Stimulated activated CD4-positive, alpha-beta T cell treated with anti-CD3 and anti-CD28 coated beads, Interleukin-2, amount 100 ng/mL, for 48 hours (primary cell): ENCODE results near the gene CLEC5A.
A peak's percentile ranks its signal among the peaks of the same experiment; 100 is the strongest.
"Not testable (repeated sequence)": the region's sequence is repeated elsewhere in the genome, so short reads cannot be mapped to it uniquely, and the experiment has no call there.

Source experiments
- DNase-seq, 2 donors: peaks; one replicate each; pipeline ENCODE4 v3.0.0-alpha.2; 2020

Gene CLEC5A

DNA sequence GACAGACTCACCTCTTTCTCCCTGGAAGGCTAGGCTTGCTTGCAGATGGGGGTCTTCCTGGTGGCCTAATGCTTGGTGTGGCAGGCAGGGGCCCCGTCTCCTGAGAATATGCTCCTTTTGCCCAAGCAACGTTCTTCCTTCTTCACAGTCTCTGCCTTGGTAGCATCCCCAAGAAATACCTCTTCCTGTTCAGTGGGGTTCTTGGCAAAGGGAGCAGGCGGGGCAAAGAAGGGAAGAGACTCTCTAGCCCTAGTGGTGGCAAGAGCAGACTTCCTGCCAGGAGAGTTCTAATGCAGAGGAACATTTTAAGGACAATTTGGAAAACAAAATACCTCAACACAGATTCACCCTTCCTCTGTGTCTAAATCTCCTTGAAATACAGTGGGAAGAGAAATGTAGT is at the start of gene CLEC5A:
CLEC5A (minus strand) TSS at position 179 of the 400 bp plus-strand sequence. CDS start 682 bp downstream, outside the sequence.
- DNase-seq, result no peak

DNA sequence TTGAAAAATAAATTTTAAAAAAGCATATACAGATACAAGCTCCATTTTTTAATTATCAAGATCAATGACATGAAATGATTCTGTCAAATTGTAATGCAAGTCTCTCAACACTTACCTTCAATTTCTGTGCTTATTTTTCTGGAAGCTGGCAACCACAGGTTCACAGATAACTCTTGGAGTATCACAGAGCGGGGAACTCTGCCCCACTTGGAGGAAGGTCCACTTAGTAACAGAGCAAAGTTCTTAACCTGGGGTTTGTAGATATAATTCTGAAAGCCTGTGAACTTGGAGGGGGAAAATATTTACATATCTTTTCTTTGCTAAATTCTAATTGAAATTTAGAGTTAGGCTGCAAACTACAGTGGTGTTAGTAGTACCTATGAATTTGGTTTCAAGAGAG is 46.6 kb upstream of the CLEC5A start:
- no peak for DNase-seq

GRCh38 chr7:141992688-141993087 is 45.9 kb upstream of the CLEC5A start:
- DNase-seq, result no peak

DNA sequence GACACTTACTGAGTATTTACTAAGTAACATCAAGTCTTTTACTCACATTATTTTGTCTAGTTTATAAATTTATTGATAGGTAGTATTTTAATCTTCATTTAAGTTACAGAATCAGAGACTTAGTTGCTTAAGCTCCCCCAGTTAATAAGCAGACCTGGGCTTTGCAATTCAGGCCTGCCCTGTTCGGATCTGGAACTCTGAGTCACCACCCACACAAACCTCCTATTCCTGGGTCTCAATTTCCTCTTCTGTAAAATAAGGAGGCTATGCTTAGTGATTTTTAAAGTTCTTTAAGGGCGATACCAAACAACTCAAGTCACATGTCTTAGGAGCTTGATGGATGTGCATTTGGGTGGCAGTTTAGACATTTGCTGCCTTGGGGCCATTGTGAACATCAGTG is 45.4 kb upstream of the CLEC5A start:
- no peak for DNase-seq

DNA sequence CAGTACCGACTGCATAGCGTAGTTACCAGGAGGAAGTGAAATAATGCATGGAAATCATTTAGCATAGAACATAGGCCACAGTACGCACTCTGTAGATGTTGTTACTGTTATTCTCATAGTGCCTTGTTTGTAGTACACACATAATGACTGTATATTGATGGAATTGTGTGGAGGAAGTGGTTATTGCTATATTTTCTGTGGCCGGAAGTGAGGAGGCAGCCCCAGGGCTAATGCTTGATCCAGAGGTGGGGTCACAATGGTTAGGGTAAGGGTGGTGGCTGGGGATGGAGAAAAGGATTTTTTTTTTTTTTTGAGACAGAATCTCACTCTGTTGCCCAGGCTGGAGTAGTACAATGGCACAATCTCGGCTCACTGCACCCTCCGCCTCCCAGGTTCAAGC is 44.4 kb upstream of the CLEC5A start:
- DNase-seq, result no peak

GRCh38 chr7:141990011-141990725 is 43.4 kb upstream of the CLEC5A start:
- DNase-seq, result no peak

GRCh38 chr7:141987803-141988202 is 41.0 kb upstream of the CLEC5A start:
- not testable (repeated sequence) for DNase-seq

GRCh38 chr7:141986923-141987322 is 40.1 kb upstream of the CLEC5A start:
- no peak for DNase-seq

DNA sequence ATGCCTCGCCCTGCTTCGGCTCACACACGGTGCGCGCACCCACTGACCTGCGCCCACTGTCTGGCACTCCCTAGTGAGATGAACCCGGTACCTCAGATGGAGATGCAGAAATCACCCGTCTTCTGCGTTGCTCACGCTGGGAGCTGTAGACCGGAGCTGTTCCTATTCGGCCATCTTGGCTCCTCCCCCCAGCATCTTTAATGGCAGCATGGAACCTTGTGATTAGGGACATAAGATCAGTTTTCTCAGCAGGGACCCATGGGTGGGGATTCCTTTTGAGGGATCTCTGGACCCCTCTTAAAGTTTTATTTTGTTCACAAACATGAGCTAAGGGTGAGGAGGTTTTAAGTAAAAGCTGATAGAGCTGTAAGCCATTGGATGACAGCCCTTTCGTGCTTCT is 39.2 kb upstream of the CLEC5A start:
- not testable (repeated sequence) for DNase-seq

DNA sequence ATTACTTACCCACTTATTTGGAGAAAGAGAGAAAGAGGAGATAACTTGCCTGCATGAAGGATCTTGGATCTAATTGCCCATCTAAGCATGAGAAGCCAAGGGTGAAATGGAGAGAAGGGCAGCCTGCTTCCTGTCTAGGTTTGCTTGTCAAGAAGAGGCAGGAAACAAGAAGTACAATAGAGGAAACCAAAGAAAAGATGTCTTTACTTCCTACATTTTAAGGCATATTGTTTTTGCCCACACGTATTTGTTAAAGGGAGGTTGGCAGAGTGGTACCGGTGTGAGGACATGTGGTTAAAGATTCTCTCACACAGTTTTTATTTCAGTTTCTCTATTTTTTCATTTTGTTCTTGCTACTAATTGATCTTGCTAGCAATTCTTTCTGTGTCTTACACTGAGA is 32.8 kb upstream of the CLEC5A start:
- DNase-seq, result no peak

GRCh38 chr7:141978351-141978750 is 31.6 kb upstream of the CLEC5A start:
- DNase-seq, result no peak

DNA sequence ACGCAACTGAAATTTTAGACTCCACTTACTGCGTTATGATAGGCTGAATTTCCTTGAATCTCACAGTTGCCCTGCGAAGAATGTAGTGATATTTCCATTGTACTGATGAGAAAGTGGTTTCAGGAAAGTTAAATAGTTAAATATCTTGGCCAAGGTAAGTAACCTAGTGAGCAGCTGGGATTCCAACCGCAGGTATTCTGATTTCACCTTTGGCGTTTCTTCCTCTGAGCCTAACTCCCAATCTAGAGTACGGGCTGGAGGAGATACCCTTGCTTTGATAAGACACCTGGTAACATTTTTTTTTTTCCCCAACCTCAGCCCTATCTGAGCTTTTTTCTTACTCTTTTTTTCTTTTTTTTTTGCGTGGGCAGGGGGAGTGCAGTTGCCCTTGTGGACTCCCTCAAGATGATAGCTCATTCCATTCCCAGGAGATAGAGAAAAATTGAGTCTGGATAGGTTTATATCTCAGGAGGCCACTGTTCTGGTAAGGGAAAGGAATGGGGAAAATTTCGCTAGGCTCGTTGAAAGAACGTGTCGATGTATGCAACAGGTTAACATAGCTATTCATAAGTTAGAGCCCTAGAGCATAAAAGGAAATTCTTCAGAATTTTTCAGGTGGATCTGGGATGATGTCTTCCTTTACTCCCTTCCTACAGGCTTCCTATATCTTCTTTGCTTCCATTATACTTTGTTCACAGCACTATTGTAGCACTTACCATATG is 29.9 kb upstream of the CLEC5A start:
- DNase-seq, result no peak

- DNase-seq, result peak; percentile 71 to 77
Observed at GRCh38 chr7:141975806-141976523, 29.2 kb upstream of the CLEC5A start.

DNA sequence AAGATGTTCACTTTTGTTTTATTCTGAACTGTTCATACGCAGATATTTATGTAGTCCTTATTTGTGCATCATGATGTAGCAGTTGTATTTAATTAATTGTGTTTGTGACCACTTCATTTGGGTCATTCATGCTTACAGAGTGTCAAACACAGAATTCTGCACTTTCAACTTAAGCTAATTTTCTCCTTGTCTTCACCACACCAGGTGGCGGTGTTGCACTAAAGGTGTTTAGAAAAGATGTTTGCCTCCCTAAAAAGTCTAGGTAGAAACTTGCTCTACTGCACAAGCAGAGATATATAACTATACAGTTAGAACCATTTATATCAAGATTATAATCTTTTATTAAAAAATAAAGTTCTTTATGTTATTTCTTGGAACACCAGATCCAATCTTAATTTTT is 28.1 kb upstream of the CLEC5A start:
- DNase-seq, result peak in 1 of 2 donors; percentile 3

- DNase-seq, result no peak
Observed at GRCh38 chr7:141973673-141974072, 26.9 kb upstream of the CLEC5A start, which contains the start of gene TAS2R38. TAS2R38 (minus strand) TSS chr7:141973773; CDS start chr7:141973689, 84 bp downstream.

DNA sequence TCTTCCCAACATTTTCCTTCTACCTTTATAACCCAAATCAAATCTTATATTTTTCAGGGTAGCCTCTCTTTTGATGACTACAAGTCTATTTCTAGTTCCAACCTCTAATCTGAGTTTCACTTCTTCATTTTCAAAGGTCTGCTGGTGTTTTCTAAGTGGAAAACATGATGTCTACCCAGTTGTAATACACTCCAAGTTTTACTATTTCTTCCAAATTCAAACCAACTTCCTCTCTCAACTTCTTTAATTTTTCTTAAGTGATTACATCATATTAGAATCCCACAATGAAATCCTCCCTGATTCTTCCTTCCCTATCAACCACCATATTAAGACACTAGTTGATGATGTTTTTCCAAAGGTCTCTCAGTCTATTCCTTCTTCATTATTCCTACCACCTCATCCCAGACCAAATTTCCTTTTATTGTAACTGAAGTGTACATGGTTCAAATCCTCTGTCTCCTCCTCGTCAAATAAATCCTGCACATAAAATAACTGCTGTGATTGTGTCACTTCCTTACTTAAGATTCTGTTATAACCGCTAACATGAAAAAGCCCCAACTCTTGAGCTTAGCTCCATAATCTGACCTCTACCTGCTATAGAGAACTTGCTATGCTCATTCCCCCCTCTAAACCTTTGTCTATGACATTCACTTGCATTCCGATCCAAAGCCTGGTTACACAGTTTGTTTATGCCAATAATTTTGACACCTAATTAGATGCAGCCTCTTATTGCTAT is 14.1 kb upstream of the CLEC5A start:
- DNase-seq, result no peak

GRCh38 chr7:141956084-141956483 is 9.3 kb upstream of the CLEC5A start:
- no peak for DNase-seq

GRCh38 chr7:141954334-141954733 is 7.6 kb upstream of the CLEC5A start:
- DNase-seq, result no peak

GRCh38 chr7:141952461-141952860 is 5.7 kb upstream of the CLEC5A start:
- no peak for DNase-seq

DNA sequence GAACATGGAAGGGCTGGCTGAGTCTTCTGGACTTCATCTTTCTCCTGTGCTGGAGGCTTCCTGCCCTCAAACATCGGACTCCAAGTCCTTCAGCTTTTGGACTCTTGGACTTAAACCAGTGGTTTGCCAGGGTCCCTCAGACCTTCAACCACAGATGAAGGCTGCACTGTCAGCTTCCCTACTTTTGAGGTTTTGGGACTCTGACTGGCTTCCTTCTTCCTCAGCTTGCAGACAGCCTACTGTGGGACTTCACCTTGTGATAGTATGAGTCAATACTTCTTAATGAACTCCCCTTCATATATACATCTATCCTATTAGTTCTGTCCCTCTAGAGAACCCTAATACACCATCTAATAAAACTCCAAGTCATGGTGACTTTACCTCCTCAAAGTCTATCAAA is 4.0 kb upstream of the CLEC5A start:
- no peak for DNase-seq

DNA sequence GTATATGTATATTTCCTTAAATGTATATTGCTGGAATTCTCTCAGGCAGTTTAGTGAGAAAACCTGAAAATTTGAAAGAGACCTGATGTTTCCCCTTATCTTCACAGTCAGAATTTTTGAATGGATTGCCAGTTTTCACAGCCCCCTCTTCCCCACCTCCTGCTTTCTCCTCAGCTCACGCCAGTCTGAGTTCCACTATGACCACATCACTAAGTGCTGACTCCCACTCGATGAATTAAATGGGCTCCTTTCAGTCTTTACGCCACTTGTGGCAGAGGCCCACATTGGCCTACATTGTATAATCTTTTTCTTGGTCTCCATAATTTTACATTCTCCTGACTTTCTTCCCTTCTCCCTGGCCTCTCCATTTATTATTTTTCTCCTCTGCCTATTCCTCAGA is 3.1 kb upstream of the CLEC5A start:
- no peak for DNase-seq

- DNase-seq, result no peak
Observed at GRCh38 chr7:141949451-141949850, 2.7 kb upstream of the CLEC5A start.

DNA sequence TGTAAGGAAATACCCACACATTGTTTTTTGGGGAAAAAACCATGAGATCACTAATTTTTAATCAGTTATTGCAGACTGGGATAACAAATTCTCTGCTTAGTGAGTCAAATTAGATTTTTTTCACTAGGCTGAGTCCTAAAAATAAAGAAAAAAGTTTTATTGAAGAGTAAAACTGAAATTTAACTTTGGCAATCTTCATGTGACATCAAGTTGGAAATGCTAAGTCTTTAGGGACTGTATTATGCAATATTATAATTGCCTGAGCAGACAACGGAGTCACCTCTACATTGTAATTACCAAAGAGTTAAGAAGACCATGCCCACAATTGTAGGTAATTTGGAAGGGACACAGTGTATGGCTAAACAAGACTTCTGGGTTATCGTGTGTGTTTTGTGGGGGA is 2.2 kb upstream of the CLEC5A start:
- no peak for DNase-seq
